Breast epithelium (tissue), 4 donors: ENCODE results near the gene FSD1. TPM values are rescaled to one million over a fixed set of nuclear protein-coding genes. Genes with fewer than 3 reads are reported as not detected.

Experiments used
- DNase-seq, 2 donors: peaks; one replicate each; pipeline ENCODE4 v3.0.0-alpha.2; 2019; ENCODE audit warnings: low spot score in 2 of 2
- H3K27ac ChIP-seq, 2 donors: fragments of 200-600 bp; sonication (generic) in 1 of 2; one replicate each; pipeline ENCODE4 v1.5.1; 2016 to 2019; ENCODE audit warnings: mild to moderate bottlenecking in 1 of 2
- H3K27me3 ChIP-seq, 2 donors: fragments of 200-600 bp; sonication (generic) in 1 of 2; one replicate each; pipeline versions ENCODE4 v1.5.1 to v1.6.0; 2017 to 2019; ENCODE audit warnings: control low read depth in 1 of 2, mild to moderate bottlenecking in 1 of 2
- H3K36me3 ChIP-seq: fragments of 200-600 bp; one replicate; pipeline ENCODE4 v1.5.1; 2019
- H3K4me1 ChIP-seq, 2 donors: fragments of 200-600 bp; sonication (generic); one replicate each; pipeline ENCODE4 v1.5.1; 2016 to 2019; ENCODE audit warnings: control low read depth in 1 of 2
- H3K4me3 ChIP-seq, 3 donors: fragments of 200-600 bp; sonication (generic); 1 replicate in 2 of 3; 2 replicates in 1 of 3; pipeline ENCODE4 v1.5.1; 2016 to 2019; ENCODE audit warnings: mild to moderate bottlenecking in 3 of 3, moderate library complexity in 2 of 3
- H3K9me3 ChIP-seq, 2 donors: fragments of 200-600 bp; sonication (generic) in 1 of 2; one replicate each; pipeline ENCODE4 v1.5.1; 2016 to 2019; ENCODE audit warnings: control low read depth in 1 of 2
- POLR2A ChIP-seq: fragments of 450-650 bp; IDR thresholded peaks from one replicate; pipeline ENCODE4 v1.6.1; 2016; ENCODE audit warnings: antibody characterized with exemption, mild to moderate bottlenecking, moderate library complexity
- POLR2AphosphoS5 ChIP-seq, 3 donors: sonication (generic); formaldehyde crosslinking; IDR thresholded peaks; one replicate each; pipeline ENCODE4 v1.6.1; 2017; ENCODE audit warnings: antibody characterized with exemption in 3 of 3
- intact Hi-C: fragments of 100-400 bp; cut with DNase I; formaldehyde crosslinking; loops from one replicate; pipeline ENCODE4 v1.15.1; 2023; ENCODE audit warnings: low total_unique reads
- total RNA-seq, 3 donors: library from RNA; depleted of rRNA; stranded (reverse); fragments of >200 nt; gene quantifications; one replicate each; pipeline ENCODE4 v1.1.0, GENCODE V29; 2016
- TF ChIP-seq, protein P1 (sequence below), 3 donors: fragments of 450-650 bp; IDR thresholded peaks; one replicate each; pipeline ENCODE4 v1.5.1; 2016 to 2017; ENCODE audit warnings: antibody characterized with exemption in 3 of 3, mild to moderate bottlenecking in 3 of 3, moderate library complexity in 3 of 3

The FSD1 gene
- total RNA-seq, 3 donors from 2014 or later: 0.88 TPM; not detected in 2

DNA sequence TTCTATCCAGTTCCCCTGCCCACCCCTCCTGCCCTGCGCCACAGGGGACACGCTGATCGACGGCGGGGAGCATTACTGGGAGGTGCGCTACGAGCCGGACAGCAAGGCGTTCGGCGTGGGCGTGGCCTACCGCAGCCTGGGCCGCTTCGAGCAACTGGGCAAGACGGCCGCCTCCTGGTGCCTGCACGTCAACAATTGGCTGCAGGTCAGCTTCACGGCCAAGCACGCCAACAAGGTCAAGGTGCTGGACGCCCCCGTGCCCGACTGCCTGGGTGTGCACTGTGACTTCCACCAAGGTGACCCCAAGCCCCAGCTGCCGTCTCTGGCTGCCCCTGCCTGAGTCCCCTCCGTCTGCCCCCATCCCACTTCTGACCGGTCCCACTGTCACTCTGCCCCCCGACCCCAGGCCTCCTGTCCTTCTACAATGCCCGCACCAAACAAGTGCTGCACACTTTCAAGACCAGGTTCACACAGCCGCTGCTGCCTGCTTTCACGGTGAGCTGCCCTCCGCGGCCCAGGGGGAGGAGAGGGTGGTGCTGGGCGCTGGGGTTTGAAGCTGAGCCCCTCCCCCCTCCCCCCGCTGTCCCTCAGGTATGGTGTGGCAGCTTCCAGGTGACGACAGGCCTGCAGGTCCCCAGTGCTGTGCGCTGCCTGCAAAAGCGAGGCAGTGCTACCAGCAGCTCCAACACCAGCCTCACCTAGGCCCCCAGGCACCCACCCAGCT lies 18.7 kb downstream of the FSD1 start:
- no peak overlapping the region for H3K4me3 ChIP-seq
- TF ChIP-seq POLR2A (no peak), POLR2AphosphoS5 (IDR thresholded peaks at IDR 0.05) (no peak)
- TF ChIP-seq, protein P1, sequence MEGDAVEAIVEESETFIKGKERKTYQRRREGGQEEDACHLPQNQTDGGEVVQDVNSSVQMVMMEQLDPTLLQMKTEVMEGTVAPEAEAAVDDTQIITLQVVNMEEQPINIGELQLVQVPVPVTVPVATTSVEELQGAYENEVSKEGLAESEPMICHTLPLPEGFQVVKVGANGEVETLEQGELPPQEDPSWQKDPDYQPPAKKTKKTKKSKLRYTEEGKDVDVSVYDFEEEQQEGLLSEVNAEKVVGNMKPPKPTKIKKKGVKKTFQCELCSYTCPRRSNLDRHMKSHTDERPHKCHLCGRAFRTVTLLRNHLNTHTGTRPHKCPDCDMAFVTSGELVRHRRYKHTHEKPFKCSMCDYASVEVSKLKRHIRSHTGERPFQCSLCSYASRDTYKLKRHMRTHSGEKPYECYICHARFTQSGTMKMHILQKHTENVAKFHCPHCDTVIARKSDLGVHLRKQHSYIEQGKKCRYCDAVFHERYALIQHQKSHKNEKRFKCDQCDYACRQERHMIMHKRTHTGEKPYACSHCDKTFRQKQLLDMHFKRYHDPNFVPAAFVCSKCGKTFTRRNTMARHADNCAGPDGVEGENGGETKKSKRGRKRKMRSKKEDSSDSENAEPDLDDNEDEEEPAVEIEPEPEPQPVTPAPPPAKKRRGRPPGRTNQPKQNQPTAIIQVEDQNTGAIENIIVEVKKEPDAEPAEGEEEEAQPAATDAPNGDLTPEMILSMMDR (IDR thresholded peaks at IDR 0.05): no peak
- H3K9me3 ChIP-seq: no peaks in the 10 kb centered on the region
- intact Hi-C loops: no loop called here
- H3K4me1 ChIP-seq: no peaks in the 10 kb centered on the region
- no peaks in the 10 kb centered on the region for H3K27me3 ChIP-seq
- no peak for DNase-seq
- H3K27ac ChIP-seq: no peak overlapping the region
- H3K36me3 ChIP-seq: no peaks in the 10 kb centered on the region

DNA sequence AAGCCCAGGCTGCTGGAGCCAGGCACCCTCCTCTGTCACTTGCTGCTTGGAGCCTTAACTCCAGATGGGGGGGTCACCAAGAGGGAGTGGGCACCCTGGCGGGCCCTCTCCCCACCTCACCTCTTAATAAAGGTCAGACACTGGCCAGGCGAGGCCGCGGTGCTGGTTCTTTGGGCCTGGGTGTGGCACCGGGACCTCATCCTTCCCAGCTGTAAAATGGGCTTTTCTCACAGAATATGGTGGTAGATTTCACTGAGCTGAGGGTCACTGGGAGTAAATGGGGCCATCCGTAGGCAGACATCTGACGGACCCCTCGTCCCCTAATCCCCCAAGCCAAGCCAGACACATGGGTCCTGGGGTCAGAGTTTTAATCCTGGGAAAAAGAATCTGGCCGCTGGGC lies 19.3 kb downstream of the FSD1 start:
- no peaks in the 10 kb centered on the region for H3K4me1 ChIP-seq
- no peaks in the 10 kb centered on the region for H3K9me3 ChIP-seq
- no peaks in the 10 kb centered on the region for H3K36me3 ChIP-seq
- H3K4me3 ChIP-seq: no peak overlapping the region
- no peak overlapping the region for H3K27ac ChIP-seq
- intact Hi-C loops: no loop called here
- TF ChIP-seq POLR2A (no peak), POLR2AphosphoS5 (IDR thresholded peaks at IDR 0.05) (no peak)
- TF ChIP-seq, protein P1 (IDR thresholded peaks at IDR 0.05): no peak
- H3K27me3 ChIP-seq: no peaks in the 10 kb centered on the region
- DNase-seq: no peak

DNA sequence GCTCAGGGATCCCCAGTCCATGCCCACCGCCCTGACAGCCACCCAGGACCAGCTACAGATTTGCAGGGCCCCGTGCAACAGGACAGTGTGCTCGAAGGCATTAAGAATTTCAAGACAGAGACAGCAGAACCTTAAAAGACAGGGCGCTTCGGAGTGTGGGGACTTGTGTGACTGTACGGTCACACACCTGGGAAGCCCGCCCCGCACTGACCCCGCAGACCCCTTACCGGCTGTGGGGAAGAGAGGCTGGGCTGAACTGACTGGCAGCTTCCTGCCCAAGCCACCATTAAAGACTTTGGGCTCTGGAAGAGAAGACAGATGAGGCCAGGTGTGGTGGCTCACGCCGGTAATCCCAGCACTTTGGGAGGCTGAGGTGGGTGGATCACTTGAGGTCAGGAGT lies 19.8 kb downstream of the FSD1 start:
- DNase-seq: no peak
- Histone ChIP-seq H3K27me3 (no peaks in the 10 kb centered on the region), H3K36me3 (no peaks in the 10 kb centered on the region), H3K4me1 (no peaks in the 10 kb centered on the region), H3K4me3 (no peak overlapping the region), H3K27ac (no peak overlapping the region), H3K9me3 (no peaks in the 10 kb centered on the region)
- intact Hi-C loops: no loop called here
- TF ChIP-seq POLR2AphosphoS5 (IDR thresholded peaks at IDR 0.05) (no peak), POLR2A (no peak)
- TF ChIP-seq, protein P1 (IDR thresholded peaks at IDR 0.05): no peak

DNA sequence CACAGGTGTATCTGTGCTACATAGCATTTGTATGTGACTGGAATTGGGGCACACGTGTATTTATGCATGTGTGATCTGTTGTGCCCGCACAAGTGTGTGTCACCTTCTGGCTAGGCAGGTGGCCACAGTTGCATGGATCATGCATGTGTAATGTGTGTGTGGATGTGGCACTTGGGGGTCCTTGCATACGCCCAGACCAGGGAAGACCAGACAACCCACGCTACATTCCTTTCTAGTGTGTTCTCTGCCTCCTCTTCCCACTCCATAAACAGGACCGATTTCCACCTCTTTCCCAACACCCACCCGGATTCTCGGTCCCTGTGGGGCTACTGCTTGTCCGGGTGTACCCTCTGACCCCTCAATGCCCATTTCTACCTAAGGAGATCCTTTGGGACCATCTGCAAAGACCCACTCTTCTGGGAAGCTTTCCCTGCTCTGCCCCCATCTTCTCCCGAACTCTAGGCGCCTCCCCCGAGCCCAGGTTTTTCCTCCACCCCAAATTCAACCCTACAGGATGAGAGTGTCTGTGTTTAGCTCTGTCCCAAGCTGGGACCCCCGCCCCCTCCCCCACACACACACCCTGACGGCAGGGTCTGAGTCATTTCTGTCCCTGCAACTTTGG lies 21.9 kb downstream of the FSD1 start:
- no peak overlapping the region for H3K4me3 ChIP-seq
- no peak for TF ChIP-seq POLR2A
- TF ChIP-seq, protein P1 (IDR thresholded peaks at IDR 0.05): no peak
- no peak for TF ChIP-seq POLR2AphosphoS5 (IDR thresholded peaks at IDR 0.05)
- intact Hi-C loops: no loop called here

DNA sequence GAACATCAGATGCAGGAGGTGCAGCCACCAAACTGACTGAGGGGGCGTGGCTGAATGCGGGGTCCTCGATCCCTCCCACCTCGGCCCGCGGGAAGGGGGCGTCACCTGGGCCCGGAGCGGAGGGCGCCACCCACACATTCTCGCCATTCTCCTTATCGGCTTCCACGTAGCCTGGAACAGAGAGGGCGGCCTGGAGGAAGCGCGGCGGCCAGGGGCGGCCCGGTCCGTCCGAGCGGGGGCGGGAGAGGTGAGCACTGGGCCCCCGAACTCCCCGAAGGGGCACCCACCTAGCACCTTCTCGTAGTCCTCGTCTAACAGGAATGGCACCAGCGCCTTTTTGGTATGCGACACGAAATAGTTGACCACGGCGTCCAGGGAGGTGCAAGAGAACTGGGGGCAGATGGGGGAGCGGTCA lies 22.4 kb downstream of the FSD1 start:
- Histone ChIP-seq H3K4me1 (no peaks in the 10 kb centered on the region), H3K4me3 (peak overlapping the region in 2 of 3 donors; percentile 53 to 57), H3K36me3 (no peaks in the 10 kb centered on the region), H3K27me3 (no peaks in the 10 kb centered on the region), H3K9me3 (no peaks in the 10 kb centered on the region), H3K27ac (no peak overlapping the region)
- intact Hi-C loops: no loop called here
- TF ChIP-seq, protein P1 (IDR thresholded peaks at IDR 0.05): no peak
- no peak for TF ChIP-seq POLR2A
- TF ChIP-seq POLR2AphosphoS5 (IDR thresholded peaks at IDR 0.05): no peak
- DNase-seq: no peak

More for the DNA sequence above, 21.9 kb downstream of the FSD1 start:
- H3K4me1 ChIP-seq: no peaks in the 10 kb centered on the region
- H3K9me3 ChIP-seq: no peaks in the 10 kb centered on the region
- H3K27me3 ChIP-seq: no peaks in the 10 kb centered on the region
- no peak for DNase-seq
- no peak overlapping the region for H3K27ac ChIP-seq
- H3K36me3 ChIP-seq: no peaks in the 10 kb centered on the region
